Glutamatergic neuron (in vitro differentiated cells): ENCODE results near the gene GNAI1. TPM values are rescaled to one million over a fixed set of nuclear protein-coding genes. Genes with fewer than 3 reads are reported as not detected.

ENCODE experiments used
- DNase-seq: peaks from one replicate; pipeline ENCODE4 v3.0.0; 2022
- H3K27ac Mint-ChIP-seq: one replicate; pipeline ENCODE4 v1.8.0; 2020; ENCODE audit warnings: mild to moderate bottlenecking, mixed read lengths, inconsistent platforms; ENCODE audit not compliant: unreplicated experiment
- H3K27me3 Mint-ChIP-seq: one replicate; pipeline ENCODE4 v1.8.0; 2020; ENCODE audit warnings: mild to moderate bottlenecking, moderate library complexity, mixed read lengths, inconsistent platforms; ENCODE audit not compliant: unreplicated experiment
- H3K36me3 Mint-ChIP-seq: one replicate; pipeline ENCODE4 v1.8.0; 2020; ENCODE audit warnings: mild to moderate bottlenecking, mixed read lengths, inconsistent platforms; ENCODE audit not compliant: unreplicated experiment
- H3K4me1 Mint-ChIP-seq: one replicate; pipeline ENCODE4 v1.8.0; 2020; ENCODE audit warnings: mild to moderate bottlenecking, low read depth, mixed read lengths, inconsistent platforms; ENCODE audit not compliant: unreplicated experiment
- H3K4me3 Mint-ChIP-seq: one replicate; pipeline ENCODE4 v1.8.0; 2020; ENCODE audit warnings: mild to moderate bottlenecking, mixed read lengths, inconsistent platforms; ENCODE audit not compliant: unreplicated experiment
- H3K9me3 Mint-ChIP-seq: one replicate; pipeline ENCODE4 v1.8.0; 2020; ENCODE audit warnings: mild to moderate bottlenecking, moderate library complexity, mixed read lengths, inconsistent platforms; ENCODE audit not compliant: unreplicated experiment
- total RNA-seq: library from RNA; stranded (reverse); fragmentation: NEBNext Ultra II Directional; extraction: Animal tissue kit (Norgen Biotek cat#: 25700); gene quantifications from one replicate; pipeline ENCODE4 v1.2.1, GENCODE V29; 2021; ENCODE audit not compliant: unreplicated experiment
- TF ChIP-seq, protein P1 (sequence below): fragments of 200-600 bp; sonication (generic); IDR thresholded peaks from one replicate; pipeline ENCODE4 v1.5.0; 2021; ENCODE audit not compliant: partially characterized antibody, unreplicated experiment

Gene GNAI1
- total RNA-seq, 1 donor from 2014 or later: 61.9 TPM

DNA sequence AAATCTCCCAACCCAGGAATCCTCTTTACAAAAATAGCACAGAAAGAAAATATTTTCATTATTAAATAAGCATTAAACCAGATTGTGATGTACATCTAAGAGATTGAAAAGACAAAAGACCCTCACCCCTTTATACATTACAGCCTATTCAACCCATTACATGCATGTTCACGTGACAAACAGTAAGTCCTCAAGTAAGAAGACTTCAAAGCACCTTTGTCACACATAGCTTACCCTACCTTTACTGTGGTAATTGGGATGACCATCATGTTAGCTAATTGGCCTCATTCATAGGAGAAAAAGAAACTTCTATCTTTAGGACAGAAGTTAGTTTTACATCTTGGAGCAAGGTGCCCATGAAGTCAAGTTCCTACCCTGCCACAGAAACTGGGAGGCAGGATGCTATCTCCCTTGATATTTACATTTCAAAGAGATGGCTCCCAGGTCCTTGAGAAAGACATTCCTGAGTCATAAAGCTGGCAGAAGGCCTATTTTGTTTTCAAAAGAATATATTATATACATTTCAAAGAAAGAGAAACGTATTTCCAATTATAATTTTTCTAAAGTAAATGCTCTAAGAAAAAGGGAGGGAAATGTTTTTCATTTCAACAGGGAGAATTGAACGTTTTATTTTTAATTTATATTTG, 48.1 kb downstream of the GNAI1 start:
- Mint-ChIP-seq H3K4me1 (peaks cover 21% of the 10 kb centered on the region), H3K4me3 (no peak overlapping the region), H3K9me3 (peaks cover 2% of the 10 kb centered on the region), H3K27ac (no peak overlapping the region), H3K36me3 (no peaks in the 10 kb centered on the region), H3K27me3 (peaks cover 3% of the 10 kb centered on the region)
- DNase-seq: no peak
- TF ChIP-seq, protein P1, sequence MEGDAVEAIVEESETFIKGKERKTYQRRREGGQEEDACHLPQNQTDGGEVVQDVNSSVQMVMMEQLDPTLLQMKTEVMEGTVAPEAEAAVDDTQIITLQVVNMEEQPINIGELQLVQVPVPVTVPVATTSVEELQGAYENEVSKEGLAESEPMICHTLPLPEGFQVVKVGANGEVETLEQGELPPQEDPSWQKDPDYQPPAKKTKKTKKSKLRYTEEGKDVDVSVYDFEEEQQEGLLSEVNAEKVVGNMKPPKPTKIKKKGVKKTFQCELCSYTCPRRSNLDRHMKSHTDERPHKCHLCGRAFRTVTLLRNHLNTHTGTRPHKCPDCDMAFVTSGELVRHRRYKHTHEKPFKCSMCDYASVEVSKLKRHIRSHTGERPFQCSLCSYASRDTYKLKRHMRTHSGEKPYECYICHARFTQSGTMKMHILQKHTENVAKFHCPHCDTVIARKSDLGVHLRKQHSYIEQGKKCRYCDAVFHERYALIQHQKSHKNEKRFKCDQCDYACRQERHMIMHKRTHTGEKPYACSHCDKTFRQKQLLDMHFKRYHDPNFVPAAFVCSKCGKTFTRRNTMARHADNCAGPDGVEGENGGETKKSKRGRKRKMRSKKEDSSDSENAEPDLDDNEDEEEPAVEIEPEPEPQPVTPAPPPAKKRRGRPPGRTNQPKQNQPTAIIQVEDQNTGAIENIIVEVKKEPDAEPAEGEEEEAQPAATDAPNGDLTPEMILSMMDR: no peak

DNA sequence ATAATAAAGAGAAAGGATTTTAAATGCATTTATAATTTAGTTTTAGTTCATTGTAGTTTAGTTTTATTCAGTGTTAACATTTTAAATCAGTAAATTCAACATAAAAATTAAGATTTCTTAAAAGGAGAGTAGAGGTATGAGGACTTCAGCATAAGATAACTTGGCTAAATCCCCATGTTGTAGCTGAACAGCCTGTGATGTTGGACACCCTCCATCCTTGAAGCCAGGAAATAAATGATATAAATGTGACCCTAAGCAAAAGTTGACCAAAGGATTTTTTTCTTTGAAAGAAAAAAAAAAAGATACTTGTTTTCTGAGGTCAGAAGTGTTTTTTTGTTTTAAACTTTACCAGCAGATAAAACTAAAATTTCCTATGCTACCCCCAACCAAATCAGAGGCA, 48.7 kb downstream of the GNAI1 start:
- Mint-ChIP-seq H3K36me3 (no peaks in the 10 kb centered on the region), H3K27ac (no peak overlapping the region), H3K9me3 (peaks cover 2% of the 10 kb centered on the region), H3K27me3 (peaks cover 3% of the 10 kb centered on the region), H3K4me1 (peaks cover 25% of the 10 kb centered on the region), H3K4me3 (no peak overlapping the region)
- TF ChIP-seq, protein P1: no peak
- DNase-seq: no peak

DNA sequence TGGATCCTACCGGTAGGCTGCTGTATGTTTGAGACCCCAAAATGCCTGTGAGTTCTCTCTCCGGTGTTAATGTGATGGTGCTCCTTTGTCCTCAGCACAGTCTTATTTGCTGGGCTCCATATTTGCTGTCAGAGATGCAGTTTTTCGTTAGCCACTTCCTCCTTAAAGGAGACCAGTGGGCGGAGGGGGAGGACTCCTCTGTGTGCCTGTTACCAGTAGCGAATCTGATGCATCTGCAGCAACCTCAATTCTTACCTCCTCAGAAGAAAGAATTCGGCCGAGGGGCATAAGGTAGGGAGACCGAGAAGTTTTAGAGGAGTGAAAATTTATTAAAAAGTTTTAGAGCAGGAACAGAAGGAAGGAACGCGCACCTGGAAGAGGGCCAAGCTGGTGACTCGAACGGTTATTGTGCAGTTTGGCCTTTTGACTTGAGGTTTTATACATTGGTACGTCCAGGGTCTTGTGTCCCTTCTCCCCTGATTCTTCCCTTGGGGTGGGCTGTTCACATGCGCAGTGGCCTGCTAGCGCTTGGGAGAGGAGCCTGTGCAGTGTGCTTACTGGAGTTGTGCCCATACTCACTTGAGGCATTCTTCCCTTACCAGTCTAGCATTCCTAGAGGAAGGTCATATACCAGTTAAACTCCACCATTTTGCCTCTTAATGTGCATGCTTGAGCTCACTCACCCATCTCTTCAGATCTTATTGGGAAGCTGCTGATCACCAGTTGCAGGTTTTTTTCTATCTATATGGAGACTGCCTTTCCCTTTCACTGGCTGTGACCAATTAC, 49.5 kb downstream of the GNAI1 start:
- Mint-ChIP-seq H3K4me3 (no peak overlapping the region), H3K36me3 (no peaks in the 10 kb centered on the region), H3K27me3 (peaks cover 3% of the 10 kb centered on the region), H3K9me3 (peaks cover 2% of the 10 kb centered on the region), H3K27ac (no peak overlapping the region), H3K4me1 (peaks cover 32% of the 10 kb centered on the region)
- TF ChIP-seq, protein P1: no peak
- DNase-seq: no peak

DNA sequence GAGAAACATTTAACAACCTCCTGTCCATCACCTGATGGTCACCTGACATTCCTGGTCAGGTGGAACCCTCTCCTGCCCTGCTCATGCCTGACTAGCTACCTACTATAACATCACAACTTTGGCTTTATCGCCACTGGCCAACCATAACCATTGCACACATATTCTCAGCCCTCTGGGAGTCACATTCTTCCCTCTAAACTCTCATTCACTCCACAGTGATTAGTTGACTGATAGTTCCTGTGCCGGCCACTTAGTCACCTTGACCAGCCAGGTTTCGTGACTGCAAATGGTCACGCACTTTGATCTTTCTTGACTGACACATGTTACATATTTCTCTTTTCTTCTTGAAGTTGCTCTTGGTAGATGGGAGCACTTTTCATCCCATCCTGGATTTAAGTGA, 50.1 kb downstream of the GNAI1 start:
- Mint-ChIP-seq H3K9me3 (peaks cover 2% of the 10 kb centered on the region), H3K4me3 (no peak overlapping the region), H3K36me3 (no peaks in the 10 kb centered on the region), H3K27me3 (peaks cover 3% of the 10 kb centered on the region), H3K4me1 (peaks cover 32% of the 10 kb centered on the region), H3K27ac (no peak overlapping the region)
- TF ChIP-seq, protein P1: no peak
- no peak for DNase-seq

DNA sequence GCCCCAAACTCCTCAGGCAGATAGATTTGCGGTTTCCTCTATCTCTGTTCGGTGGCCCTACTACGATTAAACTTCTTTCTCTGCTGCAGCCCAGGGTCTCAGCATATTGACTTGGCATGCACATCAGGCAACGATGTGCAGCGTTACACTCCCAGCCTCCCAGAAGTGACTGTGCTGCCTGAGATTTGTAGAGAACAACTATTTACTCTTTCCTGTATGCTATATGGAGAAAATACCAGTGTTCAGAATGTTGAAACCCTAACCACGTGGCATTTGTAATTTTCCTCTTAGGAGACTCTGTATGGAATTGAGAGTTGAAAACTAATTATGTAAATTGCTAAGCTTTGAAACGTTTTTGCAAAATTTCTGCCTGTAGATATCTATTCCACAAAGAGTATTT, 50.9 kb downstream of the GNAI1 start:
- H3K27me3 Mint-ChIP-seq: peaks cover 3% of the 10 kb centered on the region
- no peak for DNase-seq
- no peak overlapping the region for H3K27ac Mint-ChIP-seq
- no peak overlapping the region for H3K4me3 Mint-ChIP-seq
- H3K36me3 Mint-ChIP-seq: no peaks in the 10 kb centered on the region
- H3K9me3 Mint-ChIP-seq: peaks cover 2% of the 10 kb centered on the region
- H3K4me1 Mint-ChIP-seq: peaks cover 32% of the 10 kb centered on the region
- TF ChIP-seq, protein P1: no peak
